NCI-H187 (cell line): ENCODE data around the gene PCDHA9.
"Not testable (repeated sequence)": the region's sequence is repeated elsewhere in the genome, so short reads cannot be mapped to it uniquely, and the experiment has no call there.

Source experiments
- DNase-seq, 2 experiments: peaks; one replicate each; lab custom pipeline; 2025; lab: John Stamatoyannopoulos, UW

PCDHA9 gene

DNA sequence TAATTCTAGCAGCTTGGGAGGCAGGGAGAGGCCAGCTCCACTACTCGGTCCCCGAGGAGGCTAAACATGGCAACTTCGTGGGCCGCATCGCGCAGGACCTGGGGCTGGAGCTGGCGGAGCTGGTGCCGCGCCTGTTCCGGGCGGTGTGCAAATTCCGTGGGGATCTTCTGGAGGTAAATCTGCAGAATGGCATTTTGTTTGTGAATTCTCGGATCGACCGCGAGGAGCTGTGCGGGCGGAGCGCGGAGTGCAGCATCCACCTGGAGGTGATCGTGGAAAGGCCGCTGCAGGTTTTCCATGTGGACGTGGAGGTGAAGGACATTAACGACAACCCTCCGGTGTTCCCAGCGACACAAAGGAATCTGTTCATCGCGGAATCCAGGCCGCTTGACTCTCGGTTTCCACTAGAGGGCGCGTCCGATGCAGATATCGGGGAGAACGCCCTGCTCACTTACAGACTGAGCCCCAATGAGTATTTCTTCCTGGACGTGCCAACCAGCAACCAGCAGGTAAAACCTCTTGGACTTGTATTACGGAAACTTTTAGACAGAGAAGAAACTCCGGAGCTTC is 13.7 kb upstream of the PCDHA9 start:
- not testable (repeated sequence) for DNase-seq

GRCh38 chr5:140835622-140836510 is 12.3 kb upstream of the PCDHA9 start:
- no peak for DNase-seq

DNA sequence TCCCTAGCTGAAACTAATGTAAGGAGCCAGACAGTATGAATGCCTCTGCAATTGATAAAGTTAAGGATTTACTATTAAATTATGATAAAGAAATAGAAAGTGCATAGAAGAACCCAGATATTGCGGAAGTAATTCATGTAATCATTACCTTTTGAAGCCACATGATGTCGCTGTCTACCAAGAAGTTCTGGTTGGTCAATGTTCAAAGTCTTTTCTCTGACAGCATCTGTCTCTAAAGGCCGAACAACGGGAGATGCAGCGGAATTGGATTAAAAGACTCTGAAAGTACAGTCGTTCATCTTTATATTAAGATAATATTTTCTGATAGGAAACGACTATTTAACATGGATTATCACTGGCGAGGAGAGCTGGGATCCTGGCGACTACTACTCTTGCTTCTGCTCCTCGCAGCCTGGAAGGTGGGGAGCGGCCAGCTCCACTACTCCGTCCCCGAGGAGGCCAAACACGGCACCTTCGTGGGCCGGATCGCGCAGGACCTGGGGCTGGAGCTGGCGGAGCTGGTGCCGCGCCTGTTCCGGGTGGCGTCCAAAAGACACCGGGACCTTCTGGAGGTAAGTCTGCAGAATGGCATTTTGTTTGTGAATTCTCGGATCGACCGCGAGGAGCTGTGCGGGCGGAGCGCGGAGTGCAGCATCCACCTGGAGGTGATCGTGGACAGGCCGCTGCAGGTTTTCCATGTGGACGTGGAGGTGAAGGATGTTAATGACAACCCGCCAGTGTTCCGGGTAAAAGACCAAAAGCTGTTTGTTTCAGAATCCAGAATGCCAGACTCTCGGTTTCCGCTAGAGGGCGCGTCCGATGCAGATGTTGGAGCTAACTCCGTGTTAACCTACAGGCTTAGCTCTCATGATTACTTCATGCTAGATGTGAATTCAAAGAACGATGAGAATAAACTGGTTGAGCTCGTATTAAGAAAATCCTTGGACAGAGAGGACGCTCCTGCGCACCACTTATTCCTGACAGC is 6.9 kb upstream of the PCDHA9 start, which contains the start of gene PCDHA8:
Gene PCDHA8, plus strand, starts transcription at position 210 of the 985 bp plus-strand sequence. Its CDS starts 135 bp downstream, at position 345.
- DNase-seq = no peak

DNA sequence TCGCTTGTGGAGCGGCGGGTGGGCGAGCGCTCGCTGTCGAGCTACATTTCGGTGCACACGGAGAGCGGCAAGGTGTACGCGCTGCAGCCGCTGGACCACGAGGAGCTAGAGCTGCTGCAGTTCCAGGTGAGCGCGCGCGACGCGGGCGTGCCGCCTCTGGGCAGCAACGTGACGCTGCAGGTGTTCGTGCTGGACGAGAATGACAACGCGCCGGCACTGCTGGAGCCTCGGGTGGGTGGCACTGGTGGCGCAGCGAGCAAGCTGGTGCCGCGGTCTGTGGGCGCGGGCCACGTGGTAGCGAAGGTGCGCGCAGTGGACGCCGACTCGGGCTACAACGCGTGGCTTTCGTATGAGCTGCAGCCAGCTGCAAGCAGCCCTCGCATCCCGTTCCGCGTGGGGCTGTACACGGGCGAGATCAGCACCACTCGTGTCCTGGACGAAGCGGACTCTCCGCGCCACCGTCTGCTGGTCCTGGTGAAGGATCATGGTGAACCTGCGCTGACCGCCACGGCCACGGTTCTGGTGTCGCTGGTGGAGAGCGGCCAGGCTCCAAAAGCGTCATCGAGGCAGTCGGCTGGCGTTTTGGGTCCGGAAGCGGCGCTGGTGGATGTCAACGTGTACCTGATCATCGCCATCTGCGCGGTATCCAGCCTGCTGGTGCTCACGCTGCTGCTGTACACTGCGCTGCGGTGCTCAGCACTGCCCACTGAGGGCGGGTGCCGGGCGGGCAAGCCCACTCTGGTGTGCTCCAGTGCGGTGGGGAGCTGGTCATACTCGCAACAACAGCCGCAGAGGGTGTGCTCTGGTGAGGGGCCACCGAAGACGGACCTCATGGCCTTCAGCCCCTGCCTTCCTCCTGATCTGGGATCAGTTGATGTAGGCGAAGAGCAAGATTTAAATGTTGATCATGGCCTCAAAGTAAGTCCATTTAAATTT is 5.1 kb upstream of the PCDHA9 start:
- no peak for DNase-seq

- DNase-seq = not testable (repeated sequence)
These were observed 1.9 kb downstream of the PCDHA9 start for GRCh38 chr5:140849831-140850634.

DNA sequence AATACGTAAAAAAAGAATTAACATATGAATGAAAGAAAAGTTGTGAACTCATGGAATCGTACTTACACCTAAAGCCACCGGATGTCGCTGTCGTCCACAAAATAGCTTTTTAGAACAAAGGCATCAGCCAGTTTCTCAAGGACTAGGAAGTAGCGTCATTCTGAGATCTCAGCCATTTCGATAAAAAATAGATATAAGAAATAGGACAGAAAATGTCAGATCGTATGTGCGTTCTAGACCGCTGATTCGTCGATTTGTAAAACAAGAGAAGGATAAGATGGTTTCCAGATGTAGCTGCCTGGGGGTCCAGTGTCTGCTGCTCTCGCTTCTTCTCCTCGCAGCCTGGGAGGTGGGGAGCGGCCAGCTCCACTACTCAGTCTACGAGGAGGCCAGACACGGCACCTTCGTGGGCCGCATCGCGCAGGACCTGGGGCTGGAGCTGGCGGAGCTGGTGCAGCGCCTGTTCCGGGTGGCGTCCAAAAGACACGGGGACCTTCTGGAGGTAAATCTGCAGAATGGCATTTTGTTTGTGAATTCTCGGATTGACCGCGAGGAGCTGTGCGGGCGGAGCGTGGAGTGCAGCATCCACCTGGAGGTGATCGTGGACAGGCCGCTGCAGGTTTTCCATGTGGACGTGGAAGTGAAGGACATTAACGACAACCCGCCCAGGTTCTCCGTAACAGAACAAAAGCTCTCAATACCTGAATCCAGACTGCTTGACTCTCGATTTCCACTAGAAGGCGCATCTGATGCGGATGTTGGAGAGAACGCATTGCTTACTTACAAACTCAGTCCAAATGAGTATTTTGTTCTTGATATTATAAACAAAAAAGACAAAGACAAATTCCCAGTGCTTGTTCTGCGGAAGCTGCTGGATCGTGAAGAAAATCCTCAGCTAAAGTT is 7.8 kb downstream of the PCDHA9 start, which contains the start of gene PCDHA10:
Gene PCDHA10, plus strand, starts transcription at position 126 of the 903 bp plus-strand sequence. Its CDS starts 152 bp downstream, at position 278.
- DNase-seq = peak; percentile 56 to 67

DNA sequence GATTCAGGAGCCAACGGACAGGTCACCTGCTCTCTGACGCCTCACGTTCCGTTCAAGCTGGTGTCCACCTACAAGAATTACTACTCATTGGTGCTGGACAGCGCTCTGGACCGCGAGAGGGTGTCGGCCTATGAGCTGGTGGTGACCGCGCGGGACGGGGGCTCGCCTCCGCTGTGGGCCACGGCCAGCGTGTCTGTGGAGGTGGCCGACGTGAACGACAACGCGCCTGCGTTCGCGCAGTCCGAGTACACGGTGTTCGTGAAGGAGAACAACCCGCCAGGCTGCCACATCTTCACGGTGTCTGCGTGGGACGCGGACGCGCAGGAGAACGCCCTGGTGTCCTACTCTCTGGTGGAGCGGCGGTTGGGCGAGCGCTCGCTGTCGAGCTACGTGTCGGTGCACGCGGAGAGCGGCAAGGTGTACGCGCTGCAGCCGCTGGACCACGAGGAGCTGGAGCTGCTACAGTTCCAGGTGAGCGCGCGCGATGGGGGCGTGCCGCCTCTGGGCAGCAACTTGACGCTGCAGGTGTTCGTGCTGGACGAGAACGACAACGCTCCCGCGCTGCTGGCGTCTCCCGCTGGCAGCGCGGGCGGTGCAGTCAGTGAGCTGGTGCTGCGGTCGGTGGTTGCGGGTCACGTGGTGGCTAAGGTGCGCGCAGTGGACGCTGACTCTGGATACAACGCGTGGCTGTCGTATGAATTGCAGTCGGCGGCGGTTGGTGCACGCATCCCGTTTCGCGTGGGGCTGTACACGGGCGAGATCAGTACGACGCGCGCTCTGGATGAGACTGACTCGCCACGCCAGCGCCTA is 9.2 kb downstream of the PCDHA9 start:
- no peak for DNase-seq

- no peak for DNase-seq
These were observed 9.7 kb downstream of the PCDHA9 start for GRCh38 chr5:140857987-140858240.

DNA sequence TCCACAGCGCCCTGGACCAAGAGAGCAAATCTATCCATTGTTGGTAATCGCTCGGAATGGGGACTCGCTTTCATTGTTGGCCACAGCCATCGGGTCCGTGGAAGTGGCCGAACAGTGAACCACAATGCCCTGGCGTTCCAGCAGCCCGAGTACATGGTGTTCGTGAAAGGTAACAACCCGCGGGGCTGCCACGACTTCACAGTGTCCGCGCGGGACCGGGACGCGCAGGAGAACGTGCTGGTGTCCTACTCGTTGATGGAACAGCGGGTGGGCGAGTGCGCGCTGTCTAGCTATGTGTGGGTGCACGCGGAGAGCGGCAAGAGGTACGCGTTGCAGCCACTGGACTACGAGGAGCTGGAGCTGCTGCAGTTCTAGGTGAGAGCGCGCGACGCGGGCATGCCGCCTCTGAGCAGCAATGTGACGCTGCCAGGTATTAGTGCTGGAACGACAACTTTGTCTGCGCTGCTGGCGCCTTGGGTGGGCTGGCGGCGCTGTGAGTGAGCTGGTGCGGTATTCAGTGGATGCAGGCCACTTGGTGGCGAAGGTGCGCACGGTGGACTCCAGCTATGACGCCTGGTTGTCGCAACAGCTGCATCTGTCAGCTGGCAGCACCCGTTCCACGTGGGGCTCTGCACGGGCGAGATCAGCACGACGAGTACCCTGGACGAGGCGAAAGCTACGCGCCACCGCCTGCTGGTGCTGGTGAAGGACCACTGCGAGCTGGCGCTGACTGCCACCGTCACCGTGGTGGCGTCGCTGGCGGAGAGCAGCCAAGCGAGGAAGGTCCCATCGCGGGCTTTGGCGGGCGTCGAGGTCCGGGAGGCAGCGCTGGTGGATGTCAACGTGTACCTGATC is 14.5 kb downstream of the PCDHA9 start:
- DNase-seq = no peak

DNA sequence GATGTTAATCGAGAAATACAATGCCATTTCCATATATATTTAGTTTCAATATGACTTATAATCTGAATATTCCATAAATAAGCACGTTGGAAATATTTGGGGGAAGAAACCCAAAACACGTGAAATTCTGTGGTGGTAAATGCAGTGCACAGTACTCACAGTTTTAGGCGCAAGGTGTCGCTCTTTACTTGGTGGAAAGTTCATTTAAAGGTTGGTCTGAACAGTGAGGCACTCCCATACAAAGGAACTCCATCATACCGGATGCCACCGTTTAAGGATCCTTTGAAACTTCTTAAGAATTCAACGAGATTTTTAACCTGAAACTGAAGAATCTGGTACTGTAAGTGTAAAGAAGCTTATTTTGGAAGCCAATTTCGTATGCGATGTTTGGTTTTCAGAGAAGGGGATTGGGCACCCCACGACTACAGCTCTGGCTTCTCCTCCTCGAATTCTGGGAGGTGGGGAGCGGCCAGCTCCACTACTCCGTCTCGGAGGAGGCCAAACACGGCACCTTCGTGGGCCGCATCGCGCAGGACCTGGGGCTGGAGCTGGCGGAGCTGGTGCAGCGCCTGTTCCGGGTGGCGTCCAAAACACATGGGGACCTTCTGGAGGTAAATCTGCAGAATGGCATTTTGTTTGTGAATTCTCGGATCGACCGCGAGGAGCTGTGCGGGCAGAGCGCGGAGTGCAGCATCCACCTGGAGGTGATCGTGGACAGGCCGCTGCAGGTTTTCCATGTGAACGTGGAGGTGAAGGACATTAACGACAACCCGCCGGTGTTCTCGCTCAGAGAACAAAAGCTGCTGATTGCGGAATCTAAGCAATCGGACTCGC is 20.8 kb downstream of the PCDHA9 start, which contains the start of gene PCDHA11:
Gene PCDHA11, plus strand, starts transcription at position 237 of the 834 bp plus-strand sequence. Its CDS starts 147 bp downstream, at position 384.
- no peak for DNase-seq

- no peak for DNase-seq
These were observed 21.3 kb downstream of the PCDHA9 start for GRCh38 chr5:140869555-140869886.

DNA sequence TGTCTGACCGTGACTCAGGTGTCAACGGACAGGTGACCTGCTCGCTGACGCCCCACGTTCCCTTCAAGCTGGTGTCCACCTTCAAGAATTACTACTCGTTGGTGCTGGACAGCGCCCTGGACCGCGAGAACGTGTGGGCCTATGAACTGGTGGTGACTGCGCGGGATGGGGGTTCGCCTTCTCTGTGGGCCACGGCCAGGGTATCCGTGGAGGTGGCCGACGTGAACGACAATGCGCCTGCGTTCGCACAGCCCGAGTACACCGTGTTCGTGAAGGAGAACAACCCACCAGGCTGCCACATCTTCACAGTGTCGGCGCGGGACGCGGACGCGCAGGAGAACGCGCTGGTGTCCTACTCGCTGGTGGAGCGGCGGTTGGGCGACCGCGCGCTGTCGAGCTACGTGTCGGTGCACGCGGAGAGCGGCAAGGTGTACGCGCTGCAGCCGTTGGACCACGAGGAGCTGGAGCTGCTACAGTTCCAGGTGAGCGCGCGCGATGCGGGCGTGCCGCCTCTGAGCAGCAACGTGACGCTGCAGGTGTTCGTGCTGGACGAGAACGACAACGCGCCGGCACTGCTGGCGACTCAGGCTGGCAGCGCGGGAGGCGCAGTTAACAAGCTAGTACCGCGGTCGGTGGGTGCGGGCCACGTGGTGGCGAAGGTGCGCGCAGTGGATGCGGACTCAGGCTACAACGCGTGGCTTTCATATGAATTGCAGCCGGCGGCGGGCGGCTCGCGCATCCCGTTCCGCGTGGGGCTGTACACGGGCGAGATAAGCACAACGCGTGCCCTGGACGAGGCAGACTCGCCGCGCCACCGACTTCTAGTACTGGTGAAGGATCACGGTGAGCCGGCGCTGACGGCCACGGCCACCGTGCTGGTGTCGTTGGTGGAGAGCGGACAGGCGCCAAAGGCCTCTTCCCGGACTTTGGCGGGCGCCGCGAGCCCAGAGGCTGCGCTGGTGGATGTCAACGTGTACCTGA is 22.3 kb downstream of the PCDHA9 start:
- no peak for DNase-seq

- DNase-seq = no peak
These were observed 27.2 kb downstream of the PCDHA9 start, which contains the start of gene PCDHA12 for GRCh38 chr5:140875085-140876065. Gene PCDHA12 (plus strand): TSS chr5:140875308. CDS start chr5:140875473, 165 bp downstream.
